Neural progenitor cell (in vitro differentiated cells): ENCODE measurements around the gene NXPH2.

Experiments
- CTCF ChIP-seq: fragments of 200-600 bp; sonication (generic); IDR thresholded peaks from 2 replicates; pipeline ENCODE4 v1.5.1; 2017; ENCODE audit warnings: antibody characterized with exemption, mild to moderate bottlenecking
- EZH2phosphoT487 ChIP-seq: fragments of 200-600 bp; sonication (generic); IDR thresholded peaks from 2 replicates; pipeline ENCODE4 v1.6.1; 2017; ENCODE audit warnings: antibody characterized with exemption

DNA sequence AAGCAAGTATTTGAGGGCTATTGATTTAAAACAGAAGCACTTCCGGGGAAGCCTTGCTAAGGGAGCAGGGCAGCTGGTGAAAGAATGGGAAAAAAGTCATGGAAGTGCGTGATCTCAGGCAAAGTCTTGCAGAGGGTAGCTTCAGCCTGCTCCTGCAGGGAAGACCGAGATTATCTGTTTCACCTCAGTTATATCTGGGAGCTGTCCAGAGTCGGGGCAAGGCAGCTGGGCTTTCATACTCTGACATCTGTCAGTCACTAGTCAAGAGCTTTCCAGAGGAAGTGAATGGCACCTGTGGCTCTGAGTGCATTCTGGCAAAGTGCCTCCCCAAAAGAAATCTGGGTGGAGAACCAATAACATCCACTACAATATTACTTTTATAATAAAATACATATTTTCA, 8.7 kb downstream of the NXPH2 start:
- TF ChIP-seq CTCF (no peak), EZH2phosphoT487 (no peak)
